HepG2 (cell line): ENCODE results near the gene CLCN2. TPM values are rescaled to one million over a fixed set of nuclear protein-coding genes. Genes with fewer than 3 reads are reported as not detected.

Experiments
- ATAC-seq: fragments of 200-7000 bp; cut with Tn5 transposase; 3 replicates; pipeline ENCODE4 v1.9.1; 2020; ENCODE audit warnings: mild to moderate bottlenecking, moderate library complexity
- BruUV-seq: library from RNA; stranded (reverse); fragments of 400-500 nt; replicated peaks from 2 replicates; lab custom pipeline; 2021; lab: Mats Ljungman, UMichigan
- CTCF ChIA-PET: fragments of 300-600 bp; formaldehyde crosslinking; extraction: SDS; loops from one replicate; lab custom pipeline; 2021; ENCODE audit warnings: low total read pairs, inconsistent platforms, low intra/inter-chr PET ratio; lab: Yijun Ruan, JAX
- POLR2A ChIA-PET: fragments of 350-600 bp; sonication (Branson Sonifier 250); formaldehyde crosslinking; loops from one replicate; lab custom pipeline; 2020; ENCODE audit warnings: antibody characterized with exemption, inconsistent platforms; lab: Yijun Ruan, JAX
- DNase-seq: peaks from one replicate; pipeline ENCODE4 v3.0.0-alpha.2; 2015; ENCODE audit warnings: low spot score
- FAIRE-seq: peaks from 3 replicates; lab custom pipeline; 2011; peaks lifted over from hg19 to GRCh38; lab: Jason Lieb, UNC
- H2AFZ ChIP-seq: one replicate; pipeline ENCODE4 v1.6.1; 2011; ENCODE audit warnings: low read length, inconsistent platforms
- H3K27ac ChIP-seq: fragments of 300-600 bp; 3 replicates; pipeline ENCODE4 v1.8.0; 2011; ENCODE audit warnings: mixed run types, mild to moderate bottlenecking, mixed read lengths, low read length, inconsistent platforms; ENCODE audit not compliant: insufficient read depth; ENCODE audit errors: extremely low read length
- H3K27me3 ChIP-seq, 2 experiments: fragments of 200-600 bp in 1 of 2; 2 replicates in 1 of 2; 3 replicates in 1 of 2; pipeline versions ENCODE4 v1.6.0 to v1.8.0; 2011; ENCODE audit warnings: low read length in 2 of 2, mild to moderate bottlenecking in 2 of 2, moderate library complexity in 2 of 2, inconsistent platforms in 1 of 2; ENCODE audit not compliant: insufficient read depth in 2 of 2, control insufficient read depth in 1 of 2
- H3K36me3 ChIP-seq, 2 experiments: fragments of 200-600 bp in 1 of 2; replicated peaks in 1 of 2; 2 replicates in 1 of 2; 3 replicates in 1 of 2; pipeline versions ENCODE4 v1.5.1 to v1.8.0; 2011; ENCODE audit warnings: low read length in 2 of 2, inconsistent platforms in 1 of 2; ENCODE audit not compliant: insufficient read depth in 2 of 2, control insufficient read depth in 1 of 2
- H3K4me1 ChIP-seq: 2 replicates; pipeline ENCODE4 v1.5.1; 2012; ENCODE audit warnings: low read length, inconsistent platforms; ENCODE audit not compliant: insufficient read depth
- H3K4me2 ChIP-seq: 2 replicates; pipeline ENCODE4 v1.6.0; 2011; ENCODE audit warnings: low read depth, low read length, inconsistent platforms
- H3K4me3 ChIP-seq, 3 experiments: fragments of 200-600 bp in 1 of 3; sonication (generic), shearing (Covaris generic) in 1 of 3; replicated peaks in 1 of 3; 2 replicates each; pipeline ENCODE4 v1.5.1; 2011 to 2016; ENCODE audit warnings: low read length in 3 of 3, inconsistent platforms in 2 of 3, low read depth in 2 of 3, mild to moderate bottlenecking in 2 of 3, control low read depth in 1 of 3, mixed read lengths in 1 of 3; ENCODE audit not compliant: insufficient read depth in 1 of 3
- H3K79me2 ChIP-seq: one replicate; pipeline ENCODE4 v1.6.1; 2011; ENCODE audit warnings: low read length, inconsistent platforms; ENCODE audit not compliant: insufficient read depth
- H3K9ac ChIP-seq: 2 replicates; pipeline ENCODE4 v1.6.0; 2011; ENCODE audit warnings: mild to moderate bottlenecking, low read depth, low read length, inconsistent platforms; ENCODE audit not compliant: insufficient read depth
- H3K9me3 ChIP-seq: 2 replicates; pipeline ENCODE4 v1.5.1; 2012; ENCODE audit warnings: mild to moderate bottlenecking, low read length
- H4K20me1 ChIP-seq: 2 replicates; pipeline ENCODE4 v1.6.0; 2011; ENCODE audit warnings: inconsistent platforms, mild to moderate bottlenecking, low read length, moderate library complexity; ENCODE audit not compliant: insufficient read depth
- EED ChIP-seq: sonication (generic); formaldehyde crosslinking; IDR thresholded peaks from 2 replicates; pipeline ENCODE4 v1.5.0; 2020; ENCODE audit warnings: mild to moderate bottlenecking, missing genetic modification reagents
- HDAC1 ChIP-seq: sonication (generic); formaldehyde crosslinking; IDR thresholded peaks from 2 replicates; pipeline ENCODE4 v1.5.1; 2020; ENCODE audit warnings: mild to moderate bottlenecking, missing genetic modification reagents
- HNF1B ChIP-seq: sonication (generic); formaldehyde crosslinking; IDR thresholded peaks from 2 replicates; pipeline ENCODE4 v1.5.1; 2020; ENCODE audit warnings: mild to moderate bottlenecking, moderate library complexity, missing genetic modification reagents
- KAT7 ChIP-seq: IDR thresholded peaks from 2 replicates; pipeline ENCODE4 v1.6.1; 2018; ENCODE audit warnings: borderline replicate concordance, missing compliant biosample characterization
- KDM4B ChIP-seq: sonication (generic); formaldehyde crosslinking; IDR thresholded peaks from 2 replicates; pipeline ENCODE4 v1.4.0; 2020; ENCODE audit warnings: missing genetic modification reagents
- MAX ChIP-seq: IDR thresholded peaks from 2 replicates; pipeline ENCODE4 v1.6.1; 2012; ENCODE audit warnings: inconsistent platforms
- MAZ ChIP-seq, 2 experiments: sonication (generic) in 1 of 2; formaldehyde crosslinking in 1 of 2; IDR thresholded peaks; 2 replicates each; pipeline versions ENCODE4 v1.5.0 to v1.6.1; 2012 to 2020; ENCODE audit warnings: low read depth in 2 of 2, mild to moderate bottlenecking in 2 of 2, borderline replicate concordance in 1 of 2, improper control_type of control experiment in 1 of 2, low read length in 1 of 2, missing genetic modification reagents in 1 of 2, moderate library complexity in 1 of 2
- MNT ChIP-seq: fragments of 450-650 bp; IDR thresholded peaks from 2 replicates; pipeline ENCODE4 v1.6.1; 2016
- MXI1 ChIP-seq: IDR thresholded peaks from 3 replicates; pipeline ENCODE4 v1.6.1; 2012; ENCODE audit warnings: low read depth, low read length, inconsistent platforms, borderline replicate concordance
- PLSCR1 ChIP-seq: sonication (generic); formaldehyde crosslinking; IDR thresholded peaks from 2 replicates; pipeline ENCODE4 v1.5.0; 2020; ENCODE audit warnings: missing genetic modification reagents, mild to moderate bottlenecking, borderline replicate concordance
- SKIL ChIP-seq: sonication (generic); formaldehyde crosslinking; IDR thresholded peaks from 2 replicates; pipeline ENCODE4 v1.8.0; 2022; ENCODE audit warnings: missing genetic modification reagents, mild to moderate bottlenecking, moderate library complexity, borderline replicate concordance
- ZFP82 ChIP-seq: sonication (generic); formaldehyde crosslinking; IDR thresholded peaks from 2 replicates; pipeline ENCODE4 v1.5.1; 2020; ENCODE audit warnings: mild to moderate bottlenecking, missing genetic modification reagents, borderline replicate concordance
- ZNF747 ChIP-seq: sonication (generic); formaldehyde crosslinking; IDR thresholded peaks from 2 replicates; pipeline ENCODE4 v1.8.1; 2023; ENCODE audit warnings: missing genetic modification reagents, mild to moderate bottlenecking, borderline replicate concordance
- WGBS: methylation state at CpG from one replicate; pipeline ENCODE4 v1.1.6; 2017; ENCODE audit warnings: low lambda C conversion rate; 5-methylcytosine and 5-hydroxymethylcytosine counted together
- in situ Hi-C: cut with HindIII; loops from 2 replicates; pipeline ENCODE4 v1.10.0; 2017; ENCODE audit warnings: low pct_unique_long_range_greater_than_20kb; ENCODE audit not compliant: extremely low pct_ligation_motif_present
- intact Hi-C: fragments of 100-400 bp; cut with micrococcal nuclease; formaldehyde crosslinking; loops from one replicate; pipeline ENCODE4 v1.10.0; 2022; ENCODE audit not compliant: unreplicated experiment
- polyA plus RNA-seq, 8 experiments: library from polyadenylated mRNA; depleted of rRNA in 3 of 8; stranded (reverse) in 7 of 8; unstranded in 1 of 8; fragments of >200 nt; fragmentation: Illumina TruSeq in 4 of 8; extraction: Trizol in 4 of 8; gene quantifications; 2 replicates each; pipeline versions ENCODE4 v1.2.1 to v1.2.3, GENCODE V29; 2011 to 2016; ENCODE audit warnings: low read depth in 4 of 8, missing spikeins in 1 of 8, mixed read lengths in 1 of 8; ENCODE audit not compliant: insufficient read depth in 1 of 8
- total RNA-seq, 5 experiments: library from RNA; depleted of rRNA; stranded (reverse); fragments of >200 nt; fragmentation: Illumina TruSeq; extraction: Trizol; gene quantifications; 2 replicates each; pipeline ENCODE4 v1.2.3, GENCODE V29; 2016; ENCODE audit warnings: low read depth in 1 of 5

The CLCN2 gene
- total and polyA plus RNA-seq, 2 of the 13 experiments (the other 11 are each of a cell fraction or from before 2014, with no cell fraction given), result 11.4 to 13.5 TPM

- BruUV-seq, result TSS peak; percentile 87
- H3K9ac ChIP-seq, result peak overlapping the region; percentile 83
- H3K4me3 ChIP-seq, result peak overlapping the region; percentile 79 to 90 (median 90)
- in situ Hi-C loops (loop anchor here (10.0 kb wide), 2 partner anchors 86 to 136 kb away; no protein-coding TSS in a partner anchor), intact Hi-C loops (loop anchor here (2.0 kb wide), 1 partner anchor 38 kb away; no protein-coding TSS in a partner anchor)
- H3K9me3 ChIP-seq, result no peaks in the 10 kb centered on the region
- ATAC-seq (peak; percentile 18), DNase-seq (no peak), FAIRE-seq (no peak)
- CTCF ChIA-PET, result no interaction called here
- H3K27ac ChIP-seq, result peak overlapping the region; percentile 90
- peaks cover 9 to 28% of the 10 kb centered on the region in 2 experiments; a peak in 4 of 5 replicates for H3K36me3 ChIP-seq
- H3K4me2 ChIP-seq, result peak overlapping the region; percentile 97
- POLR2A ChIA-PET, result interaction anchor here (1.1 to 2.4 kb wide), 6 partner anchors 11 to 333 kb away, joined by 3 to 14 read pairs (median 6); partner anchors contain the start of genes CLCN2 and POLR2H
- 2% methylated on average over 10 of the region's 10 CpGs for WGBS
- no peak overlapping the region for H2AFZ ChIP-seq
- peaks cover 27% of the 10 kb centered on the region for H3K4me1 ChIP-seq
- 0 out of 2 replicates have a peak, but pooled peaks cover 3% of the 10 kb centered on the region for H4K20me1 ChIP-seq
- H3K27me3 ChIP-seq, result no peaks in the 10 kb centered on the region; a peak in 1 of 5 replicates
- H3K79me2 ChIP-seq, result peaks cover 25% of the 10 kb centered on the region
- TF ChIP-seq SKIL, result 0 out of 2 replicates have a peak, but pooled peaks have one; percentile 17
- peak; percentile 11; the same call in 1 of the 2 replicates for TF ChIP-seq MAX
- no peak for TF ChIP-seq ZFP82
- peak; percentile 22; the same call in 1 of the 2 replicates for TF ChIP-seq MNT
- peak; percentile 6; the same call in 1 of the 2 replicates for TF ChIP-seq HDAC1 (CRISPR knock-in tag)
- TF ChIP-seq HNF1B (CRISPR knock-in tag), result 0 out of 2 replicates have a peak, but pooled peaks have one; percentile 30
- peak; percentile 38; the same call in 1 of the 3 replicates for TF ChIP-seq MXI1
- 0 out of 2 replicates have a peak, but pooled peaks have one; percentile 51 for TF ChIP-seq EED (CRISPR knock-in tag)
- 0 out of 2 replicates have a peak, but pooled peaks have one; percentile 22 for TF ChIP-seq KAT7
- TF ChIP-seq ZNF747 (CRISPR knock-in tag), result 0 out of 2 replicates have a peak, but pooled peaks have one; percentile 18
- no peak for TF ChIP-seq MAZ (IDR thresholded peaks at IDR 0.05; ENCODE audit: borderline replicate concordance, low read depth, low read length)
- peak; percentile 13 for TF ChIP-seq MAZ (CRISPR knock-in tag; IDR thresholded peaks at IDR 0.05; ENCODE audit: low read depth)
- TF ChIP-seq PLSCR1 (CRISPR knock-in tag), result no peak
- no peak for TF ChIP-seq KDM4B
These were observed 17.4 kb upstream of the CLCN2 start for GRCh38 chr3:184378651-184379357.
